Measurements from ENCODE around the gene P3H4.
"Not testable (repeated sequence)": the region's sequence is repeated elsewhere in the genome, so short reads cannot be mapped to it uniquely, and the experiment has no call there.

P3H4 gene

GRCh38 chr17:41836550-41837196 lies 24.9 kb upstream of the P3H4 start:
- Histone ChIP-seq H3K27ac (ENCODE audit: low read depth, low read length) (no peak overlapping the region), H3K9me3 (ENCODE audit: control insufficient read depth in 1 of 2, low read length in 2 of 2) (no peaks in the 10 kb centered on the region), H3K4me1 (ENCODE audit: control insufficient read depth in 1 of 2, insufficient read depth in 2 of 2, low read length in 2 of 2) (peaks cover 7 to 12% of the 10 kb centered on the region in 2 donors), H3K27me3 (ENCODE audit: control insufficient read depth in 1 of 2, insufficient read depth in 2 of 2, low read length in 2 of 2) (peaks cover 0 to 6% of the 10 kb centered on the region in 2 donors), H3K9ac (ENCODE audit: low read depth in 1 of 2, low read length in 2 of 2) (peak overlapping the region in 1 of 2 donors; percentile 69), H3K4me3 (ENCODE audit: low read depth in 1 of 2, low read length in 2 of 2) (peak overlapping the region; percentile 71 to 79), H3K36me3 (ENCODE audit: control insufficient read depth in 1 of 2, insufficient read depth in 2 of 2, low read length in 2 of 2) (peaks cover 0 to 5% of the 10 kb centered on the region in 2 donors)

- no peak within 1 kb of the TSS for H3K27ac ChIP-seq (ENCODE audit: low read depth, low read length)
- peaks cover 0 to 5% of the 10 kb centered on the region in 2 donors for H3K36me3 ChIP-seq (ENCODE audit: control insufficient read depth in 1 of 2, insufficient read depth in 2 of 2, low read length in 2 of 2)
- H3K27me3 ChIP-seq (ENCODE audit: control insufficient read depth in 1 of 2, insufficient read depth in 2 of 2, low read length in 2 of 2), result peaks cover 0 to 6% of the 10 kb centered on the region in 2 donors
- H3K9me3 ChIP-seq (ENCODE audit: control insufficient read depth in 1 of 2, low read length in 2 of 2), result no peaks in the 10 kb centered on the region
- peak within 1 kb of the TSS; percentile 59 to 69 for H3K9ac ChIP-seq (ENCODE audit: low read depth in 1 of 2, low read length in 2 of 2)
- H3K4me3 ChIP-seq (ENCODE audit: low read depth in 1 of 2, low read length in 2 of 2), result peak within 1 kb of the TSS; percentile 71 to 79
- peaks cover 7 to 12% of the 10 kb centered on the region in 2 donors for H3K4me1 ChIP-seq (ENCODE audit: control insufficient read depth in 1 of 2, insufficient read depth in 2 of 2, low read length in 2 of 2)
Measured at GRCh38 chr17:41835800-41836549, 24.2 kb upstream of the P3H4 start, which contains the start of gene NT5C3B. NT5C3B (minus strand) TSS chr17:41836232; CDS start chr17:41836193, 39 bp downstream.

- Histone ChIP-seq H3K27ac (ENCODE audit: low read depth, low read length) (no peak overlapping the region), H3K9ac (ENCODE audit: low read depth in 1 of 2, low read length in 2 of 2) (peak overlapping the region; percentile 48 to 59), H3K27me3 (ENCODE audit: control insufficient read depth in 1 of 2, insufficient read depth in 2 of 2, low read length in 2 of 2) (peaks cover 0 to 6% of the 10 kb centered on the region in 2 donors), H3K4me1 (ENCODE audit: control insufficient read depth in 1 of 2, insufficient read depth in 2 of 2, low read length in 2 of 2) (peaks cover 7 to 12% of the 10 kb centered on the region in 2 donors), H3K36me3 (ENCODE audit: control insufficient read depth in 1 of 2, insufficient read depth in 2 of 2, low read length in 2 of 2) (peaks cover 0 to 5% of the 10 kb centered on the region in 2 donors), H3K4me3 (ENCODE audit: low read depth in 1 of 2, low read length in 2 of 2) (peak overlapping the region; percentile 71 to 79), H3K9me3 (ENCODE audit: control insufficient read depth in 1 of 2, low read length in 2 of 2) (no peaks in the 10 kb centered on the region)
Measured at GRCh38 chr17:41835214-41835799, 23.6 kb upstream of the P3H4 start.

GRCh38 chr17:41829961-41830360 lies 18.2 kb upstream of the P3H4 start:
- peaks cover 4 to 19% of the 10 kb centered on the region in 2 donors for H3K36me3 ChIP-seq (ENCODE audit: control insufficient read depth in 1 of 2, insufficient read depth in 2 of 2, low read length in 2 of 2)

GRCh38 chr17:41825175-41825845 lies 13.6 kb upstream of the P3H4 start:
- no peaks in the 10 kb centered on the region for H3K27me3 ChIP-seq (ENCODE audit: control insufficient read depth in 1 of 2, insufficient read depth in 2 of 2, low read length in 2 of 2)
- peaks cover 4 to 14% of the 10 kb centered on the region in 2 donors for H3K36me3 ChIP-seq (ENCODE audit: control insufficient read depth in 1 of 2, insufficient read depth in 2 of 2, low read length in 2 of 2)
- H3K4me1 ChIP-seq (ENCODE audit: control insufficient read depth in 1 of 2, insufficient read depth in 2 of 2, low read length in 2 of 2), result no peaks in the 10 kb centered on the region

More at GRCh38 chr17:41829961-41830360, 18.2 kb upstream of the P3H4 start:
- H3K4me3 ChIP-seq (ENCODE audit: low read depth in 1 of 2, low read length in 2 of 2); H3K9me3 ChIP-seq (ENCODE audit: control insufficient read depth in 1 of 2, low read length in 2 of 2); H3K9ac ChIP-seq (ENCODE audit: low read depth in 1 of 2, low read length in 2 of 2); H3K27ac ChIP-seq (ENCODE audit: low read depth, low read length); H3K27me3 ChIP-seq (ENCODE audit: control insufficient read depth in 1 of 2, insufficient read depth in 2 of 2, low read length in 2 of 2); H3K4me1 ChIP-seq (ENCODE audit: control insufficient read depth in 1 of 2, insufficient read depth in 2 of 2, low read length in 2 of 2): not testable (repeated sequence)

GRCh38 chr17:41824086-41824485 lies 12.3 kb upstream of the P3H4 start:
- H3K4me3 ChIP-seq (ENCODE audit: low read depth in 1 of 2, low read length in 2 of 2), result no peak overlapping the region
- no peak overlapping the region for H3K9ac ChIP-seq (ENCODE audit: low read depth in 1 of 2, low read length in 2 of 2)
- H3K36me3 ChIP-seq (ENCODE audit: control insufficient read depth in 1 of 2, insufficient read depth in 2 of 2, low read length in 2 of 2), result peaks cover 0 to 7% of the 10 kb centered on the region in 2 donors
- no peaks in the 10 kb centered on the region for H3K9me3 ChIP-seq (ENCODE audit: control insufficient read depth in 1 of 2, low read length in 2 of 2)
- no peak overlapping the region for H3K27ac ChIP-seq (ENCODE audit: low read depth, low read length)
- H3K4me1 ChIP-seq (ENCODE audit: control insufficient read depth in 1 of 2, insufficient read depth in 2 of 2, low read length in 2 of 2), result no peaks in the 10 kb centered on the region
- H3K27me3 ChIP-seq (ENCODE audit: control insufficient read depth in 1 of 2, insufficient read depth in 2 of 2, low read length in 2 of 2), result no peaks in the 10 kb centered on the region

More at GRCh38 chr17:41825175-41825845, 13.6 kb upstream of the P3H4 start:
- Histone ChIP-seq H3K9ac (ENCODE audit: low read depth in 1 of 2, low read length in 2 of 2) (no peak overlapping the region), H3K9me3 (ENCODE audit: control insufficient read depth in 1 of 2, low read length in 2 of 2) (no peaks in the 10 kb centered on the region), H3K4me3 (ENCODE audit: low read depth in 1 of 2, low read length in 2 of 2) (no peak overlapping the region), H3K27ac (ENCODE audit: low read depth, low read length) (no peak overlapping the region)

- Histone ChIP-seq H3K9ac (ENCODE audit: low read depth in 1 of 2, low read length in 2 of 2) (no peak overlapping the region), H3K27me3 (ENCODE audit: control insufficient read depth in 1 of 2, insufficient read depth in 2 of 2, low read length in 2 of 2) (no peaks in the 10 kb centered on the region), H3K9me3 (ENCODE audit: control insufficient read depth in 1 of 2, low read length in 2 of 2) (no peaks in the 10 kb centered on the region), H3K27ac (ENCODE audit: low read depth, low read length) (no peak overlapping the region), H3K4me3 (ENCODE audit: low read depth in 1 of 2, low read length in 2 of 2) (no peak overlapping the region), H3K36me3 (ENCODE audit: control insufficient read depth in 1 of 2, insufficient read depth in 2 of 2, low read length in 2 of 2) (peaks cover 0 to 4% of the 10 kb centered on the region in 2 donors), H3K4me1 (ENCODE audit: control insufficient read depth in 1 of 2, insufficient read depth in 2 of 2, low read length in 2 of 2) (no peaks in the 10 kb centered on the region)
Measured at GRCh38 chr17:41823580-41823979, 11.8 kb upstream of the P3H4 start.

GRCh38 chr17:41823141-41823524 lies 11.4 kb upstream of the P3H4 start:
- Histone ChIP-seq H3K4me1 (ENCODE audit: control insufficient read depth in 1 of 2, insufficient read depth in 2 of 2, low read length in 2 of 2) (no peaks in the 10 kb centered on the region), H3K9ac (ENCODE audit: low read depth in 1 of 2, low read length in 2 of 2) (no peak overlapping the region)

GRCh38 chr17:41822216-41823140 lies 10.7 kb upstream of the P3H4 start:
- Histone ChIP-seq H3K4me3 (ENCODE audit: low read depth in 1 of 2, low read length in 2 of 2) (no peak overlapping the region), H3K27me3 (ENCODE audit: control insufficient read depth in 1 of 2, insufficient read depth in 2 of 2, low read length in 2 of 2) (no peaks in the 10 kb centered on the region), H3K36me3 (ENCODE audit: control insufficient read depth in 1 of 2, insufficient read depth in 2 of 2, low read length in 2 of 2) (peaks cover 0 to 4% of the 10 kb centered on the region in 2 donors), H3K9ac (ENCODE audit: low read depth in 1 of 2, low read length in 2 of 2) (no peak overlapping the region), H3K27ac (ENCODE audit: low read depth, low read length) (no peak overlapping the region), H3K9me3 (ENCODE audit: control insufficient read depth in 1 of 2, low read length in 2 of 2) (no peaks in the 10 kb centered on the region), H3K4me1 (ENCODE audit: control insufficient read depth in 1 of 2, insufficient read depth in 2 of 2, low read length in 2 of 2) (no peaks in the 10 kb centered on the region)

More at GRCh38 chr17:41823141-41823524, 11.4 kb upstream of the P3H4 start:
- no peak overlapping the region for H3K27ac ChIP-seq (ENCODE audit: low read depth, low read length)
- peaks cover 0 to 4% of the 10 kb centered on the region in 2 donors for H3K36me3 ChIP-seq (ENCODE audit: control insufficient read depth in 1 of 2, insufficient read depth in 2 of 2, low read length in 2 of 2)
- no peaks in the 10 kb centered on the region for H3K27me3 ChIP-seq (ENCODE audit: control insufficient read depth in 1 of 2, insufficient read depth in 2 of 2, low read length in 2 of 2)
- H3K9me3 ChIP-seq (ENCODE audit: control insufficient read depth in 1 of 2, low read length in 2 of 2), result no peaks in the 10 kb centered on the region
- H3K4me3 ChIP-seq (ENCODE audit: low read depth in 1 of 2, low read length in 2 of 2), result no peak overlapping the region

Measured in duodenal mucosa (tissue), 2 donors.